HG03108 (cell line): ENCODE data around the gene SMIM1.
"Not testable (repeated sequence)": the region's sequence is repeated elsewhere in the genome, so short reads cannot be mapped to it uniquely, and the experiment has no call there.

Experiments used
- ATAC-seq: cut with Tn5 transposase; IDR thresholded peaks from one replicate; pipeline ENCODE4 v1.9.1; 2021; ENCODE audit warnings: moderate library complexity; ENCODE audit not compliant: unreplicated experiment

The SMIM1 gene

GRCh38 chr1:3736131-3736561, 36.4 kb upstream of the SMIM1 start:
- ATAC-seq: no peak

GRCh38 chr1:3736708-3737107, 35.8 kb upstream of the SMIM1 start:
- no peak for ATAC-seq

GRCh38 chr1:3738943-3739342, 33.6 kb upstream of the SMIM1 start:
- no peak for ATAC-seq

GRCh38 chr1:3740042-3740441, 32.5 kb upstream of the SMIM1 start:
- ATAC-seq: no peak

- no peak for ATAC-seq
Measured at GRCh38 chr1:3740752-3741151, 31.8 kb upstream of the SMIM1 start.

GRCh38 chr1:3741566-3742438, 30.7 kb upstream of the SMIM1 start:
- ATAC-seq: no peak

GRCh38 chr1:3742439-3743298, 29.9 kb upstream of the SMIM1 start:
- ATAC-seq: no peak

- ATAC-seq: no peak
Measured at GRCh38 chr1:3743421-3743820, 29.1 kb upstream of the SMIM1 start.

GRCh38 chr1:3743826-3744225, 28.7 kb upstream of the SMIM1 start:
- no peak for ATAC-seq

- ATAC-seq: no peak
Measured at GRCh38 chr1:3744646-3745045, 27.9 kb upstream of the SMIM1 start.

- no peak for ATAC-seq
Measured at GRCh38 chr1:3745071-3745470, 27.5 kb upstream of the SMIM1 start.

- ATAC-seq: no peak
Measured at GRCh38 chr1:3745590-3746381, 26.8 kb upstream of the SMIM1 start.

- ATAC-seq: no peak
Measured at GRCh38 chr1:3746389-3746829, 26.1 kb upstream of the SMIM1 start.

- ATAC-seq: peak; percentile 84
Measured at GRCh38 chr1:3746830-3747521, 25.6 kb upstream of the SMIM1 start.

- ATAC-seq: no peak
Measured at GRCh38 chr1:3747522-3747848, 25.1 kb upstream of the SMIM1 start.

GRCh38 chr1:3747903-3748302, 24.6 kb upstream of the SMIM1 start:
- ATAC-seq: no peak

GRCh38 chr1:3748316-3748900, 24.1 kb upstream of the SMIM1 start:
- ATAC-seq: not testable (repeated sequence)

GRCh38 chr1:3749512-3749911, 23.0 kb upstream of the SMIM1 start:
- ATAC-seq: no peak

GRCh38 chr1:3750741-3751140, 21.8 kb upstream of the SMIM1 start:
- ATAC-seq: no peak

- ATAC-seq: no peak
Measured at GRCh38 chr1:3752400-3752945, 20.1 kb upstream of the SMIM1 start, which contains the start of gene CCDC27. TSS of gene CCDC27 (plus strand) at chr1:3752450. CDS start at chr1:3752482, 32 bp downstream.
